NCI-H526 (cell line): ENCODE results near the gene P2RX2.

Source experiments
- DNase-seq, 2 experiments: peaks; one replicate each; lab custom pipeline; 2025; lab: John Stamatoyannopoulos, UW

The P2RX2 gene

DNA sequence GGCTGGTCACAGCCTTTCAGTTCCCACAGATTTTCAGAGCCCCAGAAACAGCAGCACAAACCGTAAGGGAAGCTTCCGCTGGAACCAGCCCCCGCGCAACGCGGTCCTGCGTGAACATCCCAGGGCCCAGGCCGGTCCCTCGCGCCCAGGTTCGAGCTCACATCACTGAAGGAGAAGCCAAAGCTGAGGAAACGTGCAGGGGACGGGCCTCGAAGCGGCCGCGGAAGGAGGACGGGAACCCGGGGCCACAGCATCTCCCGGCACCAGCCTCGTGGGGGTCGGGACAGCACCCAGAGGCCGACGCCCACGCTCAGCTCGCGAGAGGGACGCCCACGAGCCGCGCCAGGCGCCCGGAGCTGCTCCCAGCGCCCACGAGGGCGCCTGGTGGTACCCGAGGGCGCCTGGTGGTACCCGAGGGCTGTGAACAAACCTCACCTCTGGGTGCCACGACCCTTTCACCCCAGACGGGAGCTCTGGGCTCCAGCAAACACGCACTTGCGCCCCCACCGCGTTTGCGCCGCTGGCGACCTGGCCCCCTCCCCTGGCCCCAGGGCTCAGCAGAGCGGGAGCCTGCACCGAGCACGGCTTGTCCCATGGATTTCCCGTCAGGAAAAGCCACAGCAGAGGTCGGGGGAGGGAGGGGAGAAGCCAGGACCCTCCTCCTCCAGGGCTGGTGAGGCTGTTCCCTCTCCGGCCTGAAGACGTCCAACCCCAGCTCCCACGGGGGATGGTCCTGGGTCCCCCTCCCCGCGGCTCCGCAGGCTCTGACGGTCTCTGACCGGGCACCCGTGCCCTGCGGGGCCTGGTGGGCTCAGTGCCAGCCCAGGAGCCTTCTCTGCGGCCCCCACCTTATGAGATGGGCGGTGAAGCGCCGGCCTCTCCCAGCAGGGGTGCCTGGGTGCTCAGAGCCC lies 15.1 kb upstream of the P2RX2 start:
- peak in 1 of 2 experiments; percentile 15 for DNase-seq

DNA sequence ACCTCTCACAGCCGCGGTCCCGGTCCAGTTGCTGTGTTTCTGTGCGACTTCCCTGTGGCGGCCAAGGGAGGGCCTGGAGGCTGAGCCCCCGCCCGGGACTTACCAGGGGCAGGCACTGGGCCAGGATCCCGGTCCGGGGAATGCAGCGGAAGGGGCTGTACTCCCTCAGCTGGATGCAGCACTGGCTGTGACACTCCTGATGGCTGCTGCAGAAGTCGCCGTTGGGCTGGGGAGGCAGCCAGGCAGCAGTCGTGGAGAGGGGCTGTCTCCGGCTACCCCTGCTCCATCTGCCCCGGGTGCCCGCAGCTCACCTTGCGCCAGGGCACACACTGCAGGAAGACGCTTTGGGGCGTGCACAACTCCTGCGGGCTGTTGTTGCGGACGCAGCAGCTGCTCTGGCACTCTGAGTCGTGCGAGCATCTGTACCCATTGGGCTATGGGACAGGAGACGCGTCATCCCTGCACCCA lies 14.4 kb upstream of the P2RX2 start:
- DNase-seq, result no peak

DNA sequence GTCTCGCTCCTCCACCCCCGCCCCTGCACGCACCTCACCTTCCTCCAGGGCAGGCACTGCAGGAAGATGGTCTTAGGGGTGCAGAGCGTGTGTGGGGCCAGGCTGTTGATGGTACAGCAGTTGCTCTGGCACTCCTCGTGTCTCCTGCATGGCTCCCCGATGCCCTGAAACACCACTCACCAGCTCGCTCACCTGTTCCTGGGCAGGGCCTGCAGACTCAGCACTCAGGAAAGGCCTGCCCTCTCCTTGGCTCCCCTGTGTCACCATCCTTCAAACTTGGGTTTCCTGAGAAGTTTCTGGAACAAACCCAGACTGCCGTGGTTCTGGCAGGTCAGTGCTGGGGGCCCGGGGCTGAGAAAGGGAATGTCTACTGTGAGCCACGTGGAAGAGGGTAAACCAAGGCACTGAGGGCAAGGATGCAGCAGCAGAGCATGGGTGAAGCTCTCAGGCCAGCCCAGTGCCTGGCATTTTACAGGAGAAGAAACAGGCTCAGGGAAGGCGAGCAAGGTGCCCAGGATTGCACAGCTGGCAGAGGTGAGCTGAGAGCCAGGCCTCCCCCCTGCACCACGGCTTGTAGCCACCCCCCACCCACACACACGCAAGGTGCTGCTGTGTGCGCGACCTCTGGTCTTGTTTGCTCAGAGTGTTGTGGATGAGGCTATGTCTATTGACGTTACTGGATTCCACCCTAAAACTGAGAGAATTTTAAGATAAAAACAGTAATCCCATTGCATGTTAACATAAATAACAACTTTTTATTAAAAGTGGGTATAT lies 13.7 kb upstream of the P2RX2 start:
- no peak for DNase-seq

DNA sequence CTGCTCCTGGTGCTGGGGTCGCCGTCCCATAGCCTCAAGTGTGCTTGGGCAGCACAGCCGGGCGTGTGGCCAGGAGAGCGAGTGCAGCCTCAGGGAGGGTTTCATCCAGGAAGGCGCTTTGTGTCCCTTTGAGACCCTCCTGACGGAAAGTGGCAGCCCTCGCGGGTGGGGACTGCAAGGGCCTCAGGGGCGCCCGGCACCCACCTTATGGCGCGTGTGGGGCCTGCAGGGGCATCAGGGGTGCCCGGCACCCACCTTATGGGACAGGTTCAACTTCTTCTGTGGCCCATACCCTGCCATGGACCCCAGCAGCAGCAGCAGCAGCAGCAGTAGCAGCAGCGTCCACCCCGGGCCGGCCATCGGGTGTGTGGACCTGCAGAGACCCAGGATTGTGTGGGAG lies 12.7 kb upstream of the P2RX2 start:
- no peak for DNase-seq

DNA sequence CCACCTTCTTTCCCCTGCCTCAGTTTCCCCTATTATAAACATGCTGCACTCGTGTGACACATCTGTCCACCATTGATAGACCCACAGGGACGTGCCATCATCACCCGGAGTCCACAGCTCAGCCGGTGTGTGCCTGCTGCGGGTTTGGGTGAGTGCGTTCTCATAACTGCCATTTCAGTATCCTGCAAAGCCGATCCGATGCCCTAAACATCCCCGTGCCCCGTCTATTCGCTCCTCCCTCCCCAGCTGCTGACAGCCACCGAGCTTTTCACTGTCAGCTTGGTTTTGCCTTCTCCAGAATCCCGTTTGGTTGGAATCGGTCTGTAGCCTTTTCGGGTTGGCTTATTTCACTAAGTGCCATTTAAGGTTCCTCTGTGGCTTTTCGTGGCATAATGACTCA lies 12.1 kb upstream of the P2RX2 start:
- DNase-seq, result no peak

DNA sequence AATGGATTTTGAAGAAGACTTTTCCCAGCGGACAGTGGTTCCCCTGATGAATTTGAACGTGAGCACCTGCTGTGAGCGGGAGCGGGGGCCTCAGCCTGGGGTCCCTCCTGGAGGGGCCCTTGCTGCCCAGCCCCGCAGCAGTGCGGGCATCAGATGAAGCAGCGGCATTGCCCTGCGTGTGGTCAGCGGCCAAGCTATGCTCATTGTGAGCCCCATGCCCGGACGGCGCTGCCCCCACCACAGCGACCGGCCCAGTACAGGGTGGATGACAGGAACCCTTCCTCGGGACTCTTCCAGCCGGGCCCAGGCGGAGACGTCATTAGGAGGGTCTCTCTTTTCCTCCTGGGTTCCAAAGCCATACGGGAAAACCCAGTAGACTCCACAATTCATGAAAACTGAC lies 11.6 kb upstream of the P2RX2 start:
- DNase-seq, result no peak

DNA sequence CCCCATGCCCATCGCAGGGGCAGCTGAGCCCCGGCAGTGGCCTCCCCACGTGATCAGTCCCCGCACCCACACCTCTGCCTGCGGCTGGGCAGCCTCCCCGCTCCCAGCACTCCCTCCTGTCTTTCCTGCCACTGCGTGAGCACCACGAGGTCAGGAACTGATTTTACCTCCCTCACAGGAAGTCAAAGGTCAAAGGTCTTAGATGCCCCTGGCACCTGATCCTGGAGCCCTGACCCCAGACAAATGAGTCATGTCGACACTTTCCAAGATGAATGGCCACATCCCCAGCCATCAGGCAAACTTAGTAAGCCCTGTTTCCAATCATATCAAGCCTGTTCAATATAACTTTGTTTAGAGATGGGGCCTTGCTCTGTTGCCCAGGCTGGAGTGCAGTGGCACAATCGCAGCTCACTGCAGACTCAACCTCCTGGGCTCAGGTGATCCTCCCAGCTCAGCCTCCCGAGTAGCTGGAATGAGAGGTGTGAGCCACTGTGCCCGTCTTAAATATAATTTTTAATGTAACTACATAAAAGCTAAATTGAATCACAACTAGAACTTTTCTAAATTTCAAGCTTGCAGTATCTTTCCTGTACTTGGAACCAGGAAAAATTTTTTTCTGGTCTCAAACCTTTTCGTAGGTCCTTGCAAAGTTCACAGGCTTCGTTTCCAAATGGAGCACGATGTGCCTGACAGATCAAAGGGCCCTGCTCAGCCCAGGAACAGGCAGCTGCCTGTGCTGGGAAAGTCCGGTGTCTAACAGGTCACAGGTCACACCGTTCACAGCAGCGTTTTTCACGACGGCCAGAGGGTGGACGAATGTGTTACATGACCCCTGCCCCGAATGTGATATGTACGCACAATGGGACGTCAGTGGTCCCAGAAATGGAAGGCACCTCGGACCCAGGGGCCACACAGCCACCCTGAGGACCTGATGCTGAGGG lies 10.1 kb upstream of the P2RX2 start:
- no peak for DNase-seq

DNA sequence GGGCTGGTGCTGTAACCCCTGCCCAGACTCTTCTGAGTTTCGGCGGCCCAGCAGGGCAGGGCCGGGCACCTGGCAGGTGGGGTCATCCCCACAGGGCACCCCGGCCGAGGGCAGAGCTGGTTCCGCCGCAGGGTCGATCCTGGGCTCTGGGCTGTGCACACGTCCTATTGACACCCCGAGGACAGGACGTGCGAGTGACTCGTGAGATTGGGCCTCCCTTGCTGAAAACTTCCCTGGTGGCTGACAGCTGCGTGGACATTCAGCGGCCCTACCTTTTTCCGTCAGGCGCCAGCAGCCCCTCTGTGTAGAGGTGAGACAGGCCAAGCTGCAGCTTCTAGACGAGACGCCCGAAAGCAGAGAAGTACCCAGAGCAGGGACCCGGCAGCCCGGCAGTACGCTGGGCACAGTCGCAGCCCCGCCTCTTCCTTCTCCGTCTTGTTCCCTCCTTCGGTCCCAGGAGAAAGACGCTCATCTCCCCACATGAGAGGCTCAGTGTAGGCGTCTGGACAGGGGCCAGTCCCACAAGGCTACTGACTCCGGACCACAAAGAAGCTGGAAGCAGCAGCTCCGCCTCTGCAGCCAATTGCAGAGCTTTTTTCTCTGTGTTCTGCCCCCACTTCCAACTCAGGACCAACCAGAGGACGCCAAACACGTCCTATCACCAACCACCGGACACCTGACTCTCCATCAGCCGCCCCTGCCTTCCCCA lies 8.4 kb upstream of the P2RX2 start, which contains the start of gene LRCOL1:
Gene LRCOL1 (minus strand): TSS at position 532 of the 709 bp plus-strand sequence. CDS start 4,331 bp downstream, outside the sequence.
- DNase-seq, result peak; percentile 49 to 74

DNA sequence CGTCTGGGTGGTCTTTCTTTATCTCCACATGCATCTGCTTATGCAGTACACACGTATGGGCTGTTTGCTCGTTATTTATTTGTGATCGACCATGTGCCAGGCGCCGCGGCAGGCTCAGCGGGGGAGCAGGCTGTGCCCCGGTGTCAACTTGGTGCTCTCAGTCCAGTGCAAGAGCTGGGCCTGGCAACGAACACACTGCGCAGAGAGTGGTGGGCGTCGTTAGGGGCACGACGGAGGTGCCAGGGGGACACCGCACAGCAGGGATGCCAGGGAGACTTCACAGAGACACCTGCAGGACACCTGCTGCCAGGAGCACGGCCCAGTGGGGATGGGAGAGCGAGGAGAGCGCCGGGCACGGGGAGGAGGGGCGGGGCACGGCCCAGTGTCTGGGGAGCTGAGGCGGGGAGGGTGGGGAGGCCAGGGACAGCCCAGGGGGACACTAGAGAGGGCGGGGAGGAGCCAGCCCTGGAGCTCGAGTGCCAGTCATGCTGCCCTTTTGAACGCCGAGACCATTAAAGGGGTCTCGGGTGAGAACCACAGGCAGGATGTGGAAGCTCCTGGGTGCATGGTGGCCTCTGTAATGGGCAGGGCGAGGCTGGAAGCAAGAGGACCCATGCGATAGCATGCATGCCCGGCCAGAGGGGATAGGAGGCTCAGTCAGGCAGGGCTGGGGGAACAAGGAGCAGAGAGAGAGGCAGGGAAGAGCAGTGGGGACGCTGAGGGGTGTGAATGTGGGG lies 7.5 kb upstream of the P2RX2 start:
- DNase-seq, result peak in 1 of 2 experiments; percentile 55

DNA sequence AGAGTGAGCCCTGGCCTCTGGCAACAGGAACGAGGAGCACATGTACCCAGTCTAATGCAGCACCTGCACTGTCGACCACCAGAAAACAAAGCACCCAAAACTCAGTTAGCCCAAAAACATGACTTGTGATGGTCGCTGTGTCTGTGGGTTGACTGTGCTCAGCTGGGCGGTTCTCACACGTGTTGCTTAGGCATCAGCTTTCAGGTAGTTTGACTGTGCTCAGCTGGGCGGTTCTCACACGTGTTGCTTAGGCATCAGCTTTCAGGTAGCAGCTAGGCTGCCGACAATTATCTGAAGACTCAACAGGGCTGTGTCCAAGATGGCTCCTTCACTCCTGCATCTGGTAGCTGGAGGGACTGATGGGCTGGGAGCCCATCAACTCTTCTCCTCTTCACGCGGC lies 7.0 kb upstream of the P2RX2 start:
- no peak for DNase-seq

DNA sequence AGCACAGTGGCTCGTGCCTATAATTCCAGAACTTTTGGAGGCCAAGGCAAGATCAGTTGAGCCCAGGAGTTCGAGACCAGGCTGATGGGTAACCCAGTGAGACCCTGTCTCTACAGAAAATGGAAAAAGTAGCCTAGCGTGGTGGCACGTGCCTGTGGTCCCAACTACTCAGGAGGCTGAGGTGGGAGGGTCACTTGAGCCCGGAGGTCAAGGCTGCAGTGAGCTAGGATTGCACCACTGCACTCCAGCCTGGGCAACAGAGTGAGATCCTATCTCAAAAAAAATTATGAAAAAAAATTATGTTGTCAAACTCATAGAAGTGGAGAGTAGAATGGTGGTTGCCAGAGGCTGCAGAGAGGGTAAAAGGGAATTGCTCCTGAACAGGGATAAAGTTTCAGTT lies 4.5 kb upstream of the P2RX2 start:
- DNase-seq, result no peak

DNA sequence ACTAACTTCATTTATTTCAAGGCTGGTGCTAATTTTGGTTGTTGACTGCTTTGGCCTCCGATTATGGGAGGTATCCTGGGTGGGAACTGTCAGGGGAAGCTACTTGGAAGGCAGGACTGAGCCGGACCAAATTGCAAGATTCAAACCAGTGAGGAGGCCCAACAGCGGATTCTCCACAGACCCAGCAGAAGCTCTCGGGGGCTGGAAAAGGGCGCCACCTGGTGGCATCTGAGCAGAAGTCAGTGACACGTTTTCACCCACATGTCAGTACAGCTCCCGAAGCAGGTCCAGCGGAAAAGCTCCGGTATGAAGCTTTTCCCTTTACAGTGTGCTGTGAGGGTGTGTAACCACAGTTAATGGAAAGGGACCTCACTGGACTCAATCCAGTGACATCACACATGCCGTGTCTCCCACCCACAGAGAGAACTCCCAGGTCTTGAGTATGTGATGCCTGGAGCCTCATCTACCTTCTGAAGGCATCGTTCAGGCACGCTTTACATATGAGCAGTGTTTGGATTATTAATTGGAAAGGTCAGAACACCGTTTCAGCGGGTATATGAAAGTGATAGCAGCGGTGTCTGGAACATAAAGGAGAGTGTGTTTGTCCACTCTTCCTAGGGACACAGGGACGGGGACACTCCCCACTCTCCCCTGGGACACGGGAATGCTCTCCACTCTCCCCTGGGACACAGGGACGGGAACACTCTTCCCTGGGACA lies 3.6 kb upstream of the P2RX2 start:
- DNase-seq, result peak; percentile 90 to 96

DNA sequence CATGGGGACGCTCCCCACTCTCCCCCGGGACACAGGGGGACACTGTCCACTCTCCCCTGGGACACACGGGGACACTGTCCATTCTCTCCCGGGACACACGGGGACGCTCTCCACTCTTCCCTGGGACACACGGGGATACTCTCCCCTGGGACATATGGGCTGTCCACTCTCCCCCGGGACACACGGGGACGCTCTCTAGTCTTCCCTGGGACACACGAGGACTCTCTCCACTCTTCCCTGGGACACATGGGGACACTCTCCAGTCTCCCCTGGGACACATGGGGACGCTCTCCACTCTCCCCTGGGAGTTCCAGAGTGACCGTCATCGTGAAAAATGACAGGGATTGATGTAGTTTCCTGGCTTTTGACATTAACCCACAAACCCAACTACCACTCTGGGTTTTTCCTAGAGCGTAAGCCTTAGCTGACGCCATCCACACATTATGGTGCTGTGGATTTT lies 3.0 kb upstream of the P2RX2 start:
- no peak for DNase-seq

DNA sequence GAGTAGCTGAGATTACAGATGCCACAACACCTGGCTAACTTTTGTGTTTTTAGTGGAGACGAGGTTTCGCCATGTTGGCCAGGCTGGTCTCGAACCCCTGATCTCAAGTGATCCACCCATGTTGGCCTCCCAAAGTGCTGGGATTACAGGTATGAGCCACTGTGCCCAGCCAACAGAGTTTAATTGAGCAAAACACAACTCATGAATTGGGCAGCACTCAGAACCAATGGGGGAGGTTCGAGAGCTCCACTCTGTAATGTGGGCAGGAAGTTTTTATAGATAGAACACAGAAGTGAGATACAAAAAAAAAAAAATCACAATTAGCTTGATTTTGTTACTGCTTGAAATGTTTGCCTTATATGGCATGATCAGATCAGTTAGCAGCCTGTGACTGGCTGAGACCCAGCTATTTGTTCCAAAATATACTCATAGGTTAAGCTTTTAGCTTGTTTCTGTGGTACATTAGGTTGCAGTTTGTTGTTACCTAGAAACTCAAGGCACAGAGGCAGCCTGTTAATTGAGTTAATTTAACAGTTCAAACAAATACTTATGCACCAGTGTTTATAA lies 1.4 kb upstream of the P2RX2 start:
- no peak for DNase-seq

DNA sequence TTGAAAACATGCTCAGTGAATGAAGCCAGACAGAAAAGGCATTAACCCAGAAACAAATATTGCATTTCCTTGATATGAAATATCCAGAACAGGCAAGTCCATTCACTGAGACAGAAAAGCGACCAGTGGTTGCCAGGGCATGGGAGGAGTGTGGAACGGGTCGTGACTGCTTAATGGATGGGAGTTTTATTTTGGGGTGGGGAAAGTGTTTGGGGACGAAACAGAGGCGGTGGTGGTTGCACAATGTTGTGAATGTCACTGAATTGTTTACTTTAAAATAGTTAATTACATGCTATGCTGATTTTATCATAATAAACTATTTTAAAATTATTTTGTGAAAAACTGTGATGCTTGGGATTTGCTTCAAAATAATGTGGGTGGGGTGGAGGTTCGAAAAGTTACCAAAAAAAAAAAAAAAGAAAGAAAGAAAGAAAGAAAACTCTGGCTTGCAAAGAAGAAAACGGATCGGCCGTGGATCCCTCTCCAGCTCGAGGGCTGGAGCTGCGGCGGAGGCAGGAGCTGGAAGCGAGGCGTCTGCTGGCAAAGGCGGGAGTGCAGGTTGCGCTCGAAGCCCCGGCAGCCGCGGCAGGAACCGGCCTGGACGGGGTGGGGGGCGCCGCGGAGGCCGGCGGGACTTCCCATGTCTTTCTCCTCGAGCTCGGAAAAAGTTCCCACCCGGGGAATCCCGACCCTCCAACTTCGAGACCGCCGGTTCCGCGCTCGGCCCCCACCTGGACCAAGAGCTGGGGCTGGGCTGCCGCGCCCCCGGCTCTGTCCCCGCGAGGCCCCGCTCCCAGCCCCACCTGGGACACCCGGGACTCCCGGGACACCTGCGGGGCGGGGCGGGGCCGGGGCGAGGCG lies 524 bp upstream of the P2RX2 start:
- peak in 1 of 2 experiments; percentile 78 for DNase-seq

DNA sequence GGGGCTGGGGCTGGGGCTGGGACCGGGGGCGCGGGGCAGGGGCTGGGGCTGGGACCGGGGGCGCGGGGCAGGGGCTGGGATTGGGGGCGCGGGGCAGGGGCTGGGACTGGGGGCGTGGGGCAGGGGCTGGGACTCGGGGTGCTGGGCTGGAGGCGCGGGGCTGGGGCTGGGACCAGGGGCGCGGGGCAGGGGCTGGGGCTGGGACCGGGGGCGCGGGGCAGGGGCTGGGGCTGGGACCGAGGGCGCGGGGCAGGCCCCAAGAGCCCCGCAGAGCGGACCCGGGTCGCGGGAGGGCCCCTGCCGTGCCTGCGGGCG lies 452 bp downstream of the P2RX2 start:
- DNase-seq, result no peak

DNA sequence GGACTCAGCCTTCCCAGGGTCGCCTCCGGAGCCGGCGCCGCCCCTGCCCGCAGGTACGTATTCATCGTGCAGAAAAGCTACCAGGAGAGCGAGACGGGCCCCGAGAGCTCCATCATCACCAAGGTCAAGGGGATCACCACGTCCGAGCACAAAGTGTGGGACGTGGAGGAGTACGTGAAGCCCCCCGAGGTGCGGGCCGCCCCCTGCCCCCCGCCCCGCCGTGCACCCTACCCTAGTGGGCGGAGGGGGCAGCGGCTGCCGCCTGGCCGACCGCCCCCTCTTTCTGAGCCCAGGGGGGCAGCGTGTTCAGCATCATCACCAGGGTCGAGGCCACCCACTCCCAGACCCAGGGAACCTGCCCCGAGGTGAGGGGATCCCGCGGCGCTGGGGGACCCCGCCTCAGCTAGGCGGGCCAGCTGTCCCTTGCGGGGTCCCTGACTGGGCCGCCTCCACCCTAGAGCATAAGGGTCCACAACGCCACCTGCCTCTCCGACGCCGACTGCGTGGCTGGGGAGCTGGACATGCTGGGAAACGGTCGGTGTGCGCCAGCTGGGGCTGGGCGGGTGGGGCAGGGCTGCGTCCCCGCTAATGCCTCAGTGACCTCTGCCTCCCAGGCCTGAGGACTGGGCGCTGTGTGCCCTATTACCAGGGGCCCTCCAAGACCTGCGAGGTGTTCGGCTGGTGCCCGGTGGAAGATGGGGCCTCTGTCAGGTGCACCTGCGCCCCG lies 973 bp downstream of the P2RX2 start:
- peak in 1 of 2 experiments; percentile 53 for DNase-seq
